GM18867 (cell line): Measurements from ENCODE around the gene MARVELD1.

Experiments used
- ATAC-seq: cut with Tn5 transposase; IDR thresholded peaks from one replicate; pipeline ENCODE4 v1.9.1; 2021; ENCODE audit warnings: mild to moderate bottlenecking, moderate library complexity; ENCODE audit not compliant: unreplicated experiment

MARVELD1 gene

DNA sequence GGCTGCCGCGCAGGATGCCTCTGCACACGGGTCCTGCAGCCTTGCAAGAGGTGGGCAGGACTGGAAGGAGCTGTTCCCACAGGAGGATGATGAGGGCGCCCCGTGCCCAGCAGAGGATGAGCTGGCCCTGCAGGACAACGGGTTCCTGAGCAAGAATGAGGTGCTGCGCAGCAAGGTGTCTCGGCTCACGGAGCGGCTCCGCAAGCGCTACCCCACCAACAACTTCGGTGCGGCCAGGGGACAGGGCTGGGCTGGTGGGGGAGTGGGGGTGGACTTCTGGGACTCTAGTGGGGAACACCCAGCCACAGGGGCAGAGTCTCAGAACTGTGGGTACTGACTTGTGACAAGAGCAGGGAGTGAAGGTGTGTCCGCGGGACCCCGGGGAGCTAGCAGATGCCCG is 39.4 kb downstream of the MARVELD1 start:
- ATAC-seq, result no peak

GRCh38 chr10:97754726-97755125 is 41.2 kb downstream of the MARVELD1 start:
- no peak for ATAC-seq

GRCh38 chr10:97755718-97756117 is 42.2 kb downstream of the MARVELD1 start:
- no peak for ATAC-seq

DNA sequence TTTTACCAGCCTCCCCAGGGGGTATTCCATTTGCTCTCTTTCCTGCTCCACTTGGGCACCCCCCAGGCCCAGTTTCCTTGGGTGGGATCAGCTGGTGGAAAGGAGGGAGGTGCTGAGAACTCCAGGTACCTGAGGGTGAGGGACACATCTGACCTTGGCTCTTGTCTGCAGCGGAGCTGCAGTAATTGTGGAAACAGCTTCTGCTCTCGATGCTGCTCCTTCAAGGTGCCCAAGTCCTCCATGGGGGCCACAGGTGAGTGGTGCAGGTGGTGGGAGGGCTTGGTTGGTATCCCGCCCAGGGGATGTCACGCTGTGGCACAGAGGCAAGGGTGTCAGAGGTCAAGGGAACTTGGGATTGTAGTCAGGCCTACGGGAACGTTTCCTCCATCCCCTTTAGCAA is 43.9 kb downstream of the MARVELD1 start:
- ATAC-seq, result no peak

- ATAC-seq, result no peak
Measured at GRCh38 chr10:97759158-97759887, 45.8 kb downstream of the MARVELD1 start.

- no peak for ATAC-seq
Measured at GRCh38 chr10:97759946-97760345, 46.4 kb downstream of the MARVELD1 start.

GRCh38 chr10:97760461-97761257 is 47.1 kb downstream of the MARVELD1 start:
- no peak for ATAC-seq

DNA sequence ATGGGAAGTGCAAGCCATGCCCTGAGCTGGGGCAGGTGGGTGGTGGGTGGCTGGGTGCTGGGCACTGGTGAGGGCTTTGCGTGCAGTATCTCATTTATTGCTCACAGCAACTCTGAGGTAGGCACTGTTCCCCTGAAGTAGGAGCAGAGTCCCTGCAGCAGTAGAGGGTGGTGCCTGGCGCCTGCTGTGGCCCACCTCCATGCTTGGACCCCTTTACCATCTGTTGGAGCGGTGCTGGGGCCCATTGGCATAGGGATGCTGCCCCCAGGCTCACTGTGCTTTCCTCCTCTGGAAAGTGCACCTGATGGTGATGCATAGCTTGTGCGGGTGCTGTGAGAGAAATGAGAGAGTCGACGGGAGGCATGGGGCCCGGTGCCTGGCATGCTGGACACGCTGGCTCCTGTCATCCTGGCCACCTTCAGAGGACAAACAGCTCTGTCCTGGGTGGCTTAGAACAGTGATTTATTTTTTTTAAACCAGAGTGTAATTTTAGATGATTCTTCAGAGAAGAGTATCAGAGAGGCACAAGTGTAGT is 47.9 kb downstream of the MARVELD1 start:
- no peak for ATAC-seq

- ATAC-seq, result no peak
Measured at GRCh38 chr10:97762056-97762455, 48.5 kb downstream of the MARVELD1 start.

- ATAC-seq, result no peak
Measured at GRCh38 chr10:97762816-97763215, 49.3 kb downstream of the MARVELD1 start.

- no peak for ATAC-seq
Measured at GRCh38 chr10:97763411-97763810, 49.9 kb downstream of the MARVELD1 start.

DNA sequence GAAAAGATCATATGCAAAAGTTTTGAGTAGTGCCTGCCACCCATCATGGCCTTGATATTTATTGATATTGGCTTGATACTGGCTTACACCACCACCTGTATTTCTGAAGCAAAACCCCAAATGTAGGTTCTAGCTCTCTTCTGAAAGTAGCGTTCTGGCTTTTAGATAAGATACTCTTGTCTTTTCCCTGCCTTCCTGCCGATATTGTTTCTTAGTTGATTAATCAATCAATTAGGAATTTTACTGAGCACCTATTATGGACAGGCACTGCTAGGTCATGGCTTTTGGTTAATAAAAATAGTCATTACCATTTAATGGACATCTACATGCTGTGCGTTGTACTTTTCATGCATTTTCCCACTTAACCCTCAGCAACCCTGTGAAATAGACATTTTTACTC is 50.4 kb downstream of the MARVELD1 start:
- no peak for ATAC-seq

DNA sequence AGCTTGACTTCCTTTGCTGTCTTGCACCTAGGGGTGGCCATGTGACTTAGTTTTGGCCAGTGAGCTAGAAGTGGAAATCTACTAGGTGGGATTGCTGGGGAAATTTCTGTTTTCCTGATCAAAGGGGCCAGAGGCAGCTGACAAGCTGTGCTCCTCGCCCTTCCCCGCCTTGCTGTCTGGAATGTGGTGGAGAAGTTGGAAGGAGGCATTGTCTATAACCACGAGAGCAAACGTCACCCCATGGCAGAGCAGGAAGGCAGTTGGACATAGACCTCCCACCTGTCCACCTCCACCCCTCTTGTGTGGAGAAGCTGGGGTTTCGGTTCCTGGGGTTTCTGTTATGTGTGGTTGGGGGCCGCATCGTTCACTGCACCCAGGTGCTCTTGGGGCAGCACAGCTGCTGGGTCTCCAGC is 51.0 kb downstream of the MARVELD1 start:
- ATAC-seq, result no peak

DNA sequence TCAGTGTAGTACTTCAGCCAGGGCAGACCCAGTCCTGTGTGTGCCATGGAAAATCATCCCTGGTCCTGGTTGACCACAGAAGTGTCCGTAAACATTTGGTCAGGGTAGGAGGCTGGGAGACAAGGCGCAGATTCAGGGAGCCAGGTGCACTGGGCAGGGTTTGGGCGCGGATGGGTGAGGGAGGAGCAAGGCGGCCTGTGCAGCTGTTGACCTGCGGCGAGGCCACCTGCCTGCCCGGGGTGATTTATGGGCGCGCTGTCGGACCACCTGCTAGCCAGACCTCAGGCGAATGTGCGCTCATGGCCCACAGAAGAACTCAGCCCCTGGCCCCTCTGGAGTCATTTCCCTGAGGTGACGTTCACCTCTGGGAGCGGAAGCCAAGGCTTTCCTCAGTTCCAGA is 51.7 kb downstream of the MARVELD1 start:
- no peak for ATAC-seq

DNA sequence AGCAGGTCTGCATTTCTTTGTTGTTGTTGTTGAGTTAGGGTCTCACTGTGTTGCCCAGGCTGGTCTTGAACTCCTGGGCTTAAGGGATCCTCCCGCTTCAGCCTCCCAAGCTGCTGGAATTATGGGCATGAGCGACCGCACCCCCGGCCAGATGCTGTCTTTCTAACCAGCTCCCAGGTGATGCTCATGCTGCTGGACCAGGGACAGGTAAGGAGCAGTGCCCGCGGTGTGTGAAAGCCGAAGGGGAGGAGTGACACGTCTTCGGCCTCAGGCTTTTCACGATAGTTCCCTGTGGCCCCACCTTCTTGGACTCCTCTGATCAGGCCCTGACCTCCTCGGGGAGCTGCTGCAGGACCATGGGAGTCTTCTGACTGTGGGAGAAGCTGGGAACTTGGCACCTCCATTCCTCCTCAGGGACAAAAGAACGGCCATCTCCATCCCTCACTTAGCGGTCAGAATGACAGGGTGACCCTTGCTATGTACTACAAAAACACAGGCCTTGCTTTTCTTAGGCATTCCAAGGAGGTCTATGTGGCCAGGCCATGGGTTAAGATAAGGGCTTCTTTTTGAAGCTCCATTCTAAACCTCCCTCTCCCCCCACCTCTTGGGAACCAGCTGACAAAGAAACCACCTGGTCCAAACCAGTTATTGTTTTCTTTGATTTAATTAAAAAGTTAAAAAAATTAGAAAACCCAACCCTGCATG is 52.7 kb downstream of the MARVELD1 start:
- no peak for ATAC-seq

- no peak for ATAC-seq
Measured at GRCh38 chr10:97766996-97767924, 53.7 kb downstream of the MARVELD1 start.
